AG20443 (cell line): ENCODE measurements around the gene FES.
"Not testable (repeated sequence)": the region's sequence is repeated elsewhere in the genome, so short reads cannot be mapped to it uniquely, and the experiment has no call there.

Experiments used
- DNase-seq: peaks from one replicate; pipeline ENCODE4 v3.0.0; 2012; ENCODE audit warnings: low spot score, mixed read lengths

Gene FES

DNA sequence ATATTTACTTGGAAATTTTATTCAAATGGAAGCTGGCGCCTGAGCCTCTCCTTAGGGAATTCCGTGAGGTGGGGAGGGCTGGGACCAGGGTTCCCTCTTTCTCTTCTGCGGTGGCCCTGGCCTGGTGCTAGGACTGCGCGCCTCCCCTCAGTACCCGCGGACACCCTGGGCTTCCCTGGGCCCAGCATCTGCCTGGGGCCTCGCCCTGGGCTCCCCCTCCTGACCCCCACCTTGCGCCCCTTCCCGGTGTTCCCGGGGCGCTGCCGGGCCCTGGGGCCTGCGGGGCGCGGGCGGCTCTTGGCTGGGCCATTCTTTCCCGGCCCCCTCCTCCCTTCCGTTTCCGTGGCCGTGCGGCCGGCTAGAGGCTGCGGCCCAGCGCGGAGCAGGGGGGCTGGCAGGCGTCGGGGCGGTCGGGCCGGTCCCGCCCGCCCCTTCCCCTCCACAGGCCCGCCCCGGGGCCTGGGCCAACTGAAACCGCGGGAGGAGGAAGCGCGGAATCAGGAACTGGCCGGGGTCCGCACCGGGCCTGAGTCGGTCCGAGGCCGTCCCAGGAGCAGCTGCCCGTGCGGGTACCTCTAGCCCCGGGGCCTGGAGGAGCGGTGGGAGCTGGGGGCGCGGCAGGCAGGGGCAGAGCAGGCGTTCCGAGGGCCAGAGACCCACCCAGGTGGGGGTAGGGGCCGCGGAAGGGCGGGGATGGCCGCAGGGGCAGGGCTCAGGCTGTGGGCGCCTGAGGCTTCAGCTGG, at the start of gene FES:
TSS of gene FES (plus strand) at position 529 of the 743 bp plus-strand sequence. CDS start 542 bp downstream, outside the sequence.
- peak; percentile 63 for DNase-seq

GRCh38 chr15:90834626-90835025, 49.7 kb upstream of the FES start:
- DNase-seq: no peak

- DNase-seq: peak; percentile 75
These were observed 47.9 kb upstream of the FES start for GRCh38 chr15:90836296-90836871.

GRCh38 chr15:90837094-90837493, 47.2 kb upstream of the FES start:
- no peak for DNase-seq

DNA sequence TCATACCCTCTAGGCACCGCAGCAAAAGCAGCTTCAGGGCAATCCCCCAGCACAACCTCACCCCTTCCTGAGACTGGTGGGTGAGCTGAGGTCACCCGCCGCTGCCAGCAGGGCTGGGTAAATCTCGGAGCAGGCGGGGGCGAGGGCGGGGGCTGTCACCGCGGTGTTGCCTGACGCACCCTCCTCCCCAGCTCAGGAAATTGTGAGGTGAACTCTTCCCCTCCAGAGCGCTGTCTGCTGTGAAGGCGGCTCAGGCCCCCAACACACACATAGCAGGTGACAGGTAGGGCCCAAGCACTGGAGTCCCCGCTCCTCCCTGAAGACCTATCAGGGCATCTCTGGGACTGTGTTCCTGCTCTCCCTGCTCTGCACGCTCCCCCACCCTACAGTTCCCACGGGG, 46.2 kb upstream of the FES start:
- DNase-seq: no peak

GRCh38 chr15:90838544-90838943, 45.8 kb upstream of the FES start:
- no peak for DNase-seq

GRCh38 chr15:90839187-90840071, 44.9 kb upstream of the FES start:
- DNase-seq: no peak

DNA sequence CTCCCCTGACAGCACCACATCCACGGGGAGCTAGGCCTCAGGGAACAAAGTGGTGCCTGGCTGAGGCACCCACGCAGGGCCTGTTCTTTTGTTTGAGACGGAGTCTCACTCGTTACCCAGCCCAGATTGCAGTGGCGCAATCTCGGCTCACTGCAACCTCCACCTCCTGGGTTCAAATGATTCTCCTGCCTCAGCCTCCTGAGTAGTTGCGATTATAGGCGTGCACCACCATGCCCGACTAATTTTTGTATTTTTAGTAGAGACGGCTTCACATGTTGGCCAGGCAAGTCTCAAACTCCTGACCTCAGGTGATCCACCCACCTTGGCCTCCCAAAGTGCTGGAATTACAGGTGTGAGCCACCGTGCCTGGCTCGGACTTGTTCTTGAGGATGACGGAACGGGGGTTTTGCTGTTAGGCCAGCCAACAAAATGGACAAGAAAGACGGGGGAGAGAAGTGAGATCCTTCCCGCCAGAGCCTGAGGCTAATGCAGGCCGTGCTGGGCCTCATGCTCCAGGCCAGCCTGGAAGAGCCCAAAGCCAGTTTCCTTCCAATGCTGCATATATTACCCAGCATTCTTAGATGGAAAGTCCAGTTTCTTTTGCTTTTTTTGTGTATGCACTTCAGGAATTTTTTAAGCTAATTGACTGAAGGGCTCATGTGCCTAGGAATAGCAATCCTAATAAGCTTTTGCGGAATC, 44.0 kb upstream of the FES start:
- no peak for DNase-seq

- no peak for DNase-seq
These were observed 43.4 kb upstream of the FES start for GRCh38 chr15:90840954-90841353.

GRCh38 chr15:90844696-90845095, 39.6 kb upstream of the FES start:
- no peak for DNase-seq

- peak; percentile 84 for DNase-seq
These were observed 38.9 kb upstream of the FES start for GRCh38 chr15:90845201-90845949.

DNA sequence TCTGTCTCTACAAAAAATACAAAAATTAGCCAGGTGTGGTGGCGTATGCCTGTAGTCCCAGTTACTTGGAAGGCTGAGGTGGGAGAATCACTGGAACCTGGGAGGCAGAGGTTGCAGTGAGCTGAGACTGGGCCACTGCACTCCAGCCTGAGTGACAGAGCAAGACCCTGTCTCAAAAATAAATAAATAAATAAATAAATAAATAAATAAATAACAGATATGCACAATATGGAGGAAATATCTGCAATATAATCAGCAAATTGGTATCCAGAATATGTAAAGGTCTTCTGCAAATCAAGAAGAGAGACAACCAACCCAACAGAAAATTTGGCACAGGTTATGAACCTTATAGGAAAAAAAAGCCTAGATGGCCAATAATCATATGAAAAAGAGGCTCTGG, 34.9 kb upstream of the FES start:
- not testable (repeated sequence) for DNase-seq

GRCh38 chr15:90851114-90851513, 33.2 kb upstream of the FES start:
- DNase-seq: no peak

- no peak for DNase-seq
These were observed 32.4 kb upstream of the FES start for GRCh38 chr15:90851940-90852339.

GRCh38 chr15:90855139-90855538, 29.2 kb upstream of the FES start:
- no peak for DNase-seq

- DNase-seq: no peak
These were observed 27.0 kb upstream of the FES start for GRCh38 chr15:90857337-90857736.

DNA sequence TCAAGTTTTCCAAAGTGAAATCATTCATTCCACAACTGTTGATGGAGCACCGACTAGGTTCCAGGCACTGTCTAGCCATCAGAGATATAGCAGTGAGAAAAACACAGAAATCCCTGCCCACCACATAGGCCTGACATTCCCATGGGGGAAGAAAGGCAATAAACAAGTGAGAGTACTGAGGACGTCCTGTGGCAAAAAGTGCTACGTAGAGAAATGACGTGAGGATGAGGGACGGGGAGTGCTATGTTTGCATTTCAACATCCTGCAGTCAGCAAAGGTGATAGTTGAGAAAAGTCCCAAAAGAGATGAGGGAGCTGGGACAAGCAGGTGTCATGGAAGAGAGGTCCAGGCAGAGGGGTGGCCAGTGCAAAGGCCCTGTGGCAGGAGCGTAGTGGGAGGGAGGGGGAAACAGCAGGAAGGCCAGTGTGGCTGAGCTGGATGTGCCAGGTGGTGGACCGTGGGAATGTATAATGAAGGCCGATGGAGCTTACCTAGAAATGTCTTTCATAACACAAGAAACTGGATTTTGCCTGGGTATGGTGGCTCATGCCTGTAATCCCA, 26.3 kb upstream of the FES start:
- DNase-seq: no peak

- DNase-seq: no peak
These were observed 24.8 kb upstream of the FES start for GRCh38 chr15:90859234-90860131.

DNA sequence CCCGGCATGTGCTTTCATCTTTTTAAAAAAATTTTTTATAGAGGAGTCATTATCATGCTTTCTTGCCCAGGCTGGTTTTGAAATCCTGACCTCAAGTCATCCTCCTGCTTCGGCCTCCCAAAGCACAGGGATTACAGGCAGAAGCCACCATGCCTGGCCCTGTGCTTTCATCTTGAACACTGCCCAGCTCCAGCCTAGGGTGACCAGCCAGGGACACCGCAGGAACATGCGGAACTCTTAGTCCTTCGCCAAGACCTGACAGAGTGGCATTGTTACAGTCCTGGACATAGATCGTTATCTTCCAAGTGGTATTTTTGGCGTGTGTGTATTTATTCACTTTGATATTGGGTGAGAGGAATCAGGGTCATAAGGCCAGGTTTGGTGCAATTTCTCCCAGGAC, 23.9 kb upstream of the FES start:
- no peak for DNase-seq
